Measurements from ENCODE around the gene SRM.

SRM gene

GRCh38 chr1:11058595-11059154, 1.1 kb downstream of the SRM start:
- Histone ChIP-seq H2BK15ac (ENCODE audit: low read depth, poor library complexity, severe bottlenecking) (no peak overlapping the region), H3K14ac (ENCODE audit: low read length in 2 of 2) (peak overlapping the region in 1 of 2 experiments; percentile 76), H2BK12ac (ENCODE audit: low read length in 2 of 2) (no peak overlapping the region), H4K91ac (ENCODE audit: low read length) (no peak overlapping the region), H3K27me3 (ENCODE audit: control insufficient read depth in 1 of 2, insufficient read depth in 1 of 2, low read length in 2 of 2) (no peaks in the 10 kb centered on the region), H3K4me2 (ENCODE audit: low read length, poor library complexity, severe bottlenecking) (peak overlapping the region; percentile 78), H3K4ac (ENCODE audit: low read depth in 1 of 2, low read length in 2 of 2) (peak overlapping the region; percentile 40 to 60), H3K23ac (ENCODE audit: low read length in 2 of 2) (peak overlapping the region in 1 of 2 experiments; percentile 80), H3K27ac (ENCODE audit: low read length, poor library complexity, severe bottlenecking) (no peak overlapping the region), H3K36me3 (ENCODE audit: control insufficient read depth in 1 of 2, insufficient read depth in 2 of 2, low read depth in 1 of 2, low read length in 2 of 2) (peaks cover 35 to 63% of the 10 kb centered on the region in 2 experiments), H3K4me3 (ENCODE audit: insufficient read depth in 1 of 2, low read depth in 1 of 2, low read length in 2 of 2) (peak overlapping the region; percentile 97), H3K18ac (ENCODE audit: low read depth in 1 of 2, low read length in 2 of 2) (peak overlapping the region in 1 of 2 experiments; percentile 79), H2BK120ac (ENCODE audit: low read depth, low read length) (no peak overlapping the region), H2AK5ac (ENCODE audit: low read length, severe bottlenecking) (no peak overlapping the region), H2AFZ (ENCODE audit: low read depth, low read length) (peak overlapping the region; percentile 18), H3K9ac (ENCODE audit: low read length) (peak overlapping the region; percentile 90), H4K8ac (ENCODE audit: low read length) (peak overlapping the region; percentile 12), H2BK5ac (ENCODE audit: low read depth, low read length, poor library complexity, severe bottlenecking) (no peak overlapping the region), H3K79me1 (replicated peaks; ENCODE audit: low read length, poor library complexity, severe bottlenecking) (peaks cover 29% of the 10 kb centered on the region), H3K9me3 (ENCODE audit: control insufficient read depth, low read length) (no peaks in the 10 kb centered on the region), H3K4me1 (ENCODE audit: control insufficient read depth, insufficient read depth, low read depth, low read length) (peaks cover 14% of the 10 kb centered on the region)
- 49% methylated on average over 28 of the region's 28 CpGs for WGBS
- no peak for DNase-seq

DNA sequence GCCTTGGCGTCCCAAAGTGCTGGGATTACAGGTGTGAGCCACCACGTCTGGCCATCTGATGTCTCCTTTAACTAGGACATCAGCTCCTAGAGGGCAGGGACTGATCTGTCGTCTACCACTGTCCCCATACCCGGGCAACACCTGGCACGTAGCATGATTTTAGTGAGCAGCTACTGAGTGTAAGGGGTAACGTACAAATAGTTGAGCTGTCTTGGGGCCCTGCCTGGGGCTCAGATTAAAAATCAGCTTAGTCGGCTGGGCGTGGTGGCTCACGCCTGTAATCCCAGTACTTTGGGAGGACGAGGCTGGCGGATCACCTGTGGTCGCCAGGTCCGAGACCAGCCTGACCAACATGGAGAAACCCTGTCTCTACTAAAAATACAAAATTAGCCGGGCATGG, 1.8 kb downstream of the SRM start:
- no peaks in the 10 kb centered on the region for H3K27me3 ChIP-seq (ENCODE audit: control insufficient read depth in 1 of 2, insufficient read depth in 1 of 2, low read length in 2 of 2)
- H2BK12ac ChIP-seq (ENCODE audit: low read length in 2 of 2), result no peak overlapping the region
- H2AFZ ChIP-seq (ENCODE audit: low read depth, low read length), result no peak overlapping the region
- no peak overlapping the region for H4K8ac ChIP-seq (ENCODE audit: low read length)
- no peaks in the 10 kb centered on the region for H3K9me3 ChIP-seq (ENCODE audit: control insufficient read depth, low read length)
- no peak overlapping the region for H2BK15ac ChIP-seq (ENCODE audit: low read depth, poor library complexity, severe bottlenecking)
- no peak for DNase-seq
- H2BK5ac ChIP-seq (ENCODE audit: low read depth, low read length, poor library complexity, severe bottlenecking), result no peak overlapping the region
- no peak overlapping the region for H3K4me3 ChIP-seq (ENCODE audit: insufficient read depth in 1 of 2, low read depth in 1 of 2, low read length in 2 of 2)
- H4K91ac ChIP-seq (ENCODE audit: low read length), result no peak overlapping the region
- H3K18ac ChIP-seq (ENCODE audit: low read depth in 1 of 2, low read length in 2 of 2), result no peak overlapping the region
- H3K4ac ChIP-seq (ENCODE audit: low read depth in 1 of 2, low read length in 2 of 2), result no peak overlapping the region
- H3K27ac ChIP-seq (ENCODE audit: low read length, poor library complexity, severe bottlenecking), result no peak overlapping the region
- H3K14ac ChIP-seq (ENCODE audit: low read length in 2 of 2), result no peak overlapping the region
- H3K4me2 ChIP-seq (ENCODE audit: low read length, poor library complexity, severe bottlenecking), result no peak overlapping the region
- H2BK120ac ChIP-seq (ENCODE audit: low read depth, low read length), result no peak overlapping the region
- H3K79me1 ChIP-seq (replicated peaks; ENCODE audit: low read length, poor library complexity, severe bottlenecking), result peaks cover 29% of the 10 kb centered on the region
- H3K4me1 ChIP-seq (ENCODE audit: control insufficient read depth, insufficient read depth, low read depth, low read length), result peaks cover 14% of the 10 kb centered on the region
- peaks cover 30 to 63% of the 10 kb centered on the region in 2 experiments for H3K36me3 ChIP-seq (ENCODE audit: control insufficient read depth in 1 of 2, insufficient read depth in 2 of 2, low read depth in 1 of 2, low read length in 2 of 2)
- H3K23ac ChIP-seq (ENCODE audit: low read length in 2 of 2), result no peak overlapping the region
- WGBS, result 97% methylated on average over 14 of the region's 14 CpGs
- no peak overlapping the region for H2AK5ac ChIP-seq (ENCODE audit: low read length, severe bottlenecking)
- no peak overlapping the region for H3K9ac ChIP-seq (ENCODE audit: low read length)

- Histone ChIP-seq H3K14ac (ENCODE audit: low read length in 2 of 2) (no peak overlapping the region), H3K27me3 (ENCODE audit: control insufficient read depth in 1 of 2, insufficient read depth in 1 of 2, low read length in 2 of 2) (peaks cover 0 to 3% of the 10 kb centered on the region in 2 experiments), H2BK15ac (ENCODE audit: low read depth, poor library complexity, severe bottlenecking) (no peak overlapping the region), H3K36me3 (ENCODE audit: control insufficient read depth in 1 of 2, insufficient read depth in 2 of 2, low read depth in 1 of 2, low read length in 2 of 2) (peaks cover 30 to 64% of the 10 kb centered on the region in 2 experiments), H4K91ac (ENCODE audit: low read length) (no peak overlapping the region), H3K9ac (ENCODE audit: low read length) (no peak overlapping the region), H4K8ac (ENCODE audit: low read length) (no peak overlapping the region), H2BK5ac (ENCODE audit: low read depth, low read length, poor library complexity, severe bottlenecking) (no peak overlapping the region), H2AFZ (ENCODE audit: low read depth, low read length) (no peak overlapping the region), H3K79me1 (replicated peaks; ENCODE audit: low read length, poor library complexity, severe bottlenecking) (peaks cover 29% of the 10 kb centered on the region), H3K4ac (ENCODE audit: low read depth in 1 of 2, low read length in 2 of 2) (no peak overlapping the region), H3K9me3 (ENCODE audit: control insufficient read depth, low read length) (no peaks in the 10 kb centered on the region), H2BK12ac (ENCODE audit: low read length in 2 of 2) (no peak overlapping the region), H3K4me1 (ENCODE audit: control insufficient read depth, insufficient read depth, low read depth, low read length) (peaks cover 14% of the 10 kb centered on the region), H3K18ac (ENCODE audit: low read depth in 1 of 2, low read length in 2 of 2) (no peak overlapping the region), H3K27ac (ENCODE audit: low read length, poor library complexity, severe bottlenecking) (no peak overlapping the region), H3K23ac (ENCODE audit: low read length in 2 of 2) (no peak overlapping the region), H3K4me3 (ENCODE audit: insufficient read depth in 1 of 2, low read depth in 1 of 2, low read length in 2 of 2) (no peak overlapping the region), H3K4me2 (ENCODE audit: low read length, poor library complexity, severe bottlenecking) (no peak overlapping the region), H2AK5ac (ENCODE audit: low read length, severe bottlenecking) (no peak overlapping the region), H2BK120ac (ENCODE audit: low read depth, low read length) (no peak overlapping the region)
- 96% methylated on average over 6 of the region's 8 CpGs for WGBS
- no peak for DNase-seq
Observed at GRCh38 chr1:11057477-11057876, 2.3 kb downstream of the SRM start.

DNA sequence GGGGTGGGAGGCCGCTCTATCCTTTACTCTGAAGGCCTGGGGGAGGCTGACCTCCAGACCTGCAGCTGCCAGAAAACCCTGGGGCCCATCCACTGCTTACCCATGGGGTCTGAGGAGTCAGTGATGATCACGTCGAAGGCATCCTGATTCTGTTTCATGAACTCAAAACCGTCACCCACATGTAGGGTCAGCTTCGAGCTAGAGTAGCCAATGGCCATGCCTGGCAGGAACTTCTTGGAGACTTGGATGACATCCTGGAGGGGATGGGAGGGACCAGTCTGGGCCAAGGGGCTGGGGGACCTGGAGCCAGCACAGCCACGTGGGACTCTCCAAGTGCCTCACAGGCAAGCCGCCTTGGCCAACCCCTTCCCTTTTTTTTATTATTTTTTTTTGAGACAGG, 3.3 kb downstream of the SRM start:
- no peak overlapping the region for H3K4me3 ChIP-seq (ENCODE audit: insufficient read depth in 1 of 2, low read depth in 1 of 2, low read length in 2 of 2)
- H4K91ac ChIP-seq (ENCODE audit: low read length), result no peak overlapping the region
- no peak overlapping the region for H2BK5ac ChIP-seq (ENCODE audit: low read depth, low read length, poor library complexity, severe bottlenecking)
- H3K4me1 ChIP-seq (ENCODE audit: control insufficient read depth, insufficient read depth, low read depth, low read length), result peaks cover 14% of the 10 kb centered on the region
- H3K27me3 ChIP-seq (ENCODE audit: control insufficient read depth in 1 of 2, insufficient read depth in 1 of 2, low read length in 2 of 2), result peaks cover 0 to 6% of the 10 kb centered on the region in 2 experiments
- no peak overlapping the region for H3K23ac ChIP-seq (ENCODE audit: low read length in 2 of 2)
- no peak overlapping the region for H3K27ac ChIP-seq (ENCODE audit: low read length, poor library complexity, severe bottlenecking)
- no peak overlapping the region for H2BK15ac ChIP-seq (ENCODE audit: low read depth, poor library complexity, severe bottlenecking)
- peaks cover 25% of the 10 kb centered on the region for H3K79me1 ChIP-seq (replicated peaks; ENCODE audit: low read length, poor library complexity, severe bottlenecking)
- no peak overlapping the region for H3K4ac ChIP-seq (ENCODE audit: low read depth in 1 of 2, low read length in 2 of 2)
- H3K36me3 ChIP-seq (ENCODE audit: control insufficient read depth in 1 of 2, insufficient read depth in 2 of 2, low read depth in 1 of 2, low read length in 2 of 2), result peaks cover 30 to 59% of the 10 kb centered on the region in 2 experiments
- no peak overlapping the region for H4K8ac ChIP-seq (ENCODE audit: low read length)
- H2BK120ac ChIP-seq (ENCODE audit: low read depth, low read length), result no peak overlapping the region
- H2AFZ ChIP-seq (ENCODE audit: low read depth, low read length), result no peak overlapping the region
- H3K18ac ChIP-seq (ENCODE audit: low read depth in 1 of 2, low read length in 2 of 2), result no peak overlapping the region
- DNase-seq, result no peak
- no peak overlapping the region for H3K14ac ChIP-seq (ENCODE audit: low read length in 2 of 2)
- over 99% methylated on average over 7 of the region's 7 CpGs for WGBS
- no peaks in the 10 kb centered on the region for H3K9me3 ChIP-seq (ENCODE audit: control insufficient read depth, low read length)
- no peak overlapping the region for H3K4me2 ChIP-seq (ENCODE audit: low read length, poor library complexity, severe bottlenecking)
- no peak overlapping the region for H3K9ac ChIP-seq (ENCODE audit: low read length)
- H2BK12ac ChIP-seq (ENCODE audit: low read length in 2 of 2), result no peak overlapping the region
- no peak overlapping the region for H2AK5ac ChIP-seq (ENCODE audit: low read length, severe bottlenecking)

Data from mesenchymal stem cell (in vitro differentiated cells and primary cell).